GM12892 (cell line): ENCODE results near the gene KLHL12.

Experiments
- POLR2A ChIP-seq: IDR thresholded peaks from 2 replicates; pipeline ENCODE4 v1.6.1; 2011; ENCODE audit warnings: low read depth, low read length, control low read depth
- POLR2AphosphoS5 ChIP-seq: IDR thresholded peaks from 2 replicates; pipeline ENCODE4 v1.6.1; 2011; ENCODE audit warnings: low read depth, low read length, control low read depth
- TAF1 ChIP-seq: IDR thresholded peaks from 2 replicates; pipeline ENCODE4 v1.6.1; 2011; ENCODE audit warnings: low read depth, mild to moderate bottlenecking, control low read depth, low read length, borderline replicate concordance

DNA sequence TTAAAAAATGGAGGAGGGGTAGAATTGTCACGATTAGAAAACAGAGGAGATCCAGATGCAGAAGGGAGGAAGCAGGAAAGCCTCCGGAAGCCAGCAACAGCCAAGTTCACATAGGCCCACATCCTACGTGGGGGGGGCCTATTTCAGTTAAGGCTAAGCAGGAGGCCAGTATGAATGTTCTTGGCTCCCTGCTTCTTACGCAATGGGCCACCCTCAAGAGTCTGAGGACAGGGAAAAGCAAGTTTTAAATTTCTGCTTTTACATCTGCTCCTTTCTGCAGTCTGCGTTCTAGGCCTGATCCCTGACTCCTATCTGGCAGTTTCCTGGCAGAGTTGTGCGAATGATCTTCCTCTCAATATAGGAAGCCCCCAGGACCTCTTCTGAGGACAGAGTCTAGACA lies 68.7 kb downstream of the KLHL12 start:
- TF ChIP-seq POLR2A (no peak), POLR2AphosphoS5 (no peak), TAF1 (no peak)
